ENCODE data around the gene MYL9. TPM values are rescaled to one million over a fixed set of nuclear protein-coding genes. Genes with fewer than 3 reads are reported as not detected.

Gene MYL9
- total RNA-seq, 4 donors from 2014 or later, result 2,169 to 3,466 (median 2,516) TPM

GRCh38 chr20:36574366-36575135 lies 33.2 kb downstream of the MYL9 start:
- DNase-seq (ENCODE audit: extremely low spot score), result no peak
- TF ChIP-seq POLR2AphosphoS5 (IDR thresholded peaks at IDR 0.05), result peak in 1 of 2 donors; percentile 28
- TF ChIP-seq POLR2A (IDR thresholded peaks at IDR 0.05; ENCODE audit: low read depth), result no peak
- TF ChIP-seq, protein P1, sequence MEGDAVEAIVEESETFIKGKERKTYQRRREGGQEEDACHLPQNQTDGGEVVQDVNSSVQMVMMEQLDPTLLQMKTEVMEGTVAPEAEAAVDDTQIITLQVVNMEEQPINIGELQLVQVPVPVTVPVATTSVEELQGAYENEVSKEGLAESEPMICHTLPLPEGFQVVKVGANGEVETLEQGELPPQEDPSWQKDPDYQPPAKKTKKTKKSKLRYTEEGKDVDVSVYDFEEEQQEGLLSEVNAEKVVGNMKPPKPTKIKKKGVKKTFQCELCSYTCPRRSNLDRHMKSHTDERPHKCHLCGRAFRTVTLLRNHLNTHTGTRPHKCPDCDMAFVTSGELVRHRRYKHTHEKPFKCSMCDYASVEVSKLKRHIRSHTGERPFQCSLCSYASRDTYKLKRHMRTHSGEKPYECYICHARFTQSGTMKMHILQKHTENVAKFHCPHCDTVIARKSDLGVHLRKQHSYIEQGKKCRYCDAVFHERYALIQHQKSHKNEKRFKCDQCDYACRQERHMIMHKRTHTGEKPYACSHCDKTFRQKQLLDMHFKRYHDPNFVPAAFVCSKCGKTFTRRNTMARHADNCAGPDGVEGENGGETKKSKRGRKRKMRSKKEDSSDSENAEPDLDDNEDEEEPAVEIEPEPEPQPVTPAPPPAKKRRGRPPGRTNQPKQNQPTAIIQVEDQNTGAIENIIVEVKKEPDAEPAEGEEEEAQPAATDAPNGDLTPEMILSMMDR (IDR thresholded peaks at IDR 0.05), result peak in 1 of 3 experiments; percentile 3
- Histone ChIP-seq H3K4me1 (peaks cover 15 to 49% (median 40%) of the 10 kb centered on the region in 4 donors), H3K9me3 (no peaks in the 10 kb centered on the region), H3K27me3 (no peaks in the 10 kb centered on the region), H3K36me3 (peaks cover 2 to 11% (median 10%) of the 10 kb centered on the region in 4 donors), H3K27ac (replicated peaks in 1 of 4) (peak overlapping the region; percentile 90 to 95 (median 95)), H3K4me3 (peak overlapping the region; percentile 91 to 94 (median 92))
- 2% methylated on average over 19 of the region's 69 CpGs for WGBS
- intact Hi-C loops (cut with DNase I), result loop anchor here (2.0 kb wide), 1 partner anchor 30 kb away; the partner anchor contains the start of gene RAB5IF

GRCh38 chr20:36576081-36576445 lies 34.7 kb downstream of the MYL9 start:
- TF ChIP-seq, protein P1 (IDR thresholded peaks at IDR 0.05), result no peak
- TF ChIP-seq POLR2AphosphoS5 (IDR thresholded peaks at IDR 0.05) (no peak), POLR2A (IDR thresholded peaks at IDR 0.05; ENCODE audit: low read depth) (no peak), EP300 (IDR thresholded peaks at IDR 0.05) (no peak)
- Histone ChIP-seq H3K9me3 (no peaks in the 10 kb centered on the region), H3K27me3 (no peaks in the 10 kb centered on the region), H3K4me1 (peaks cover 15 to 49% (median 43%) of the 10 kb centered on the region in 4 donors), H3K36me3 (peaks cover 12 to 27% (median 25%) of the 10 kb centered on the region in 4 donors), H3K27ac (replicated peaks in 1 of 4) (peak overlapping the region; percentile 90 to 95 (median 95)), H3K4me3 (no peak overlapping the region)
- 37% methylated on average over 1 of the region's 1 CpG for WGBS
- DNase-seq (ENCODE audit: extremely low spot score), result no peak
- intact Hi-C loops (cut with DNase I), result no loop called here

DNA sequence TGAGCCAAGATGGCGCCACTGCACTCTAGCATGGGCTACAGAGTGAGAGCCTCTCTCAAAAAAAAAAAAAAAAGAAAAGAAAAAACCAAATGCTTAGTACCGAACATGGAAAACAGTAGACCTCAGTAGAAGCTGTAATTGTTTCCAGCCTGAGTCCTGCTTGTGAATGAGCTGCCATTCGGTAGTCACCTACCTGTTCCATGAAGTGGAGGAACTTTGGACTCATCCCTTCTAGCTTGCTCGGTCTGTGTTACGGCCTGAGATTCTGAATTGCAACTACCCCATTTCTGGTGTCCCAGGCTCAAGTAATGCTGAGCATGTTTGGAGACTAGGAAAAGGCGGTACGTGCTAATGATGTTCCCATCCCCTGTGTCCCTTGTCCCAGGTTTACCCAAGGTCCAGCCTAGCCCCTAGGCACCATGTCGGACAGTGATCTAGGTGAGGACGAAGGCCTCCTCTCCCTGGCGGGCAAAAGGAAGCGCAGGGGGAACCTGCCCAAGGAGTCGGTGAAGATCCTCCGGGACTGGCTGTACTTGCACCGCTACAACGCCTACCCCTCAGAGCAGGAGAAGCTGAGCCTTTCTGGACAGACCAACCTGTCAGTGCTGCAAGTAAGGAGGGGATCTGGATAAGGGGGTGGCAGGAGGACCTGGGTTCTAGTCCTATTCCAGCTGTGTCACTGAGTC lies 37.2 kb downstream of the MYL9 start:
- no peak overlapping the region for H3K4me3 ChIP-seq
- no peaks in the 10 kb centered on the region for H3K27me3 ChIP-seq
- TF ChIP-seq EP300 (IDR thresholded peaks at IDR 0.05) (no peak), POLR2A (IDR thresholded peaks at IDR 0.05; ENCODE audit: low read depth) (no peak), POLR2AphosphoS5 (IDR thresholded peaks at IDR 0.05) (no peak)
- TF ChIP-seq, protein P1 (IDR thresholded peaks at IDR 0.05), result no peak
- H3K36me3 ChIP-seq, result peaks cover 12 to 49% (median 43%) of the 10 kb centered on the region in 4 donors
- no peak for DNase-seq (ENCODE audit: extremely low spot score)
- H3K27ac ChIP-seq (replicated peaks in 1 of 4), result no peak overlapping the region
- H3K4me1 ChIP-seq, result peaks cover 15 to 33% (median 28%) of the 10 kb centered on the region in 4 donors
- H3K9me3 ChIP-seq, result no peaks in the 10 kb centered on the region
- 97% methylated on average over 14 of the region's 15 CpGs for WGBS
- intact Hi-C loops (cut with DNase I), result no loop called here

DNA sequence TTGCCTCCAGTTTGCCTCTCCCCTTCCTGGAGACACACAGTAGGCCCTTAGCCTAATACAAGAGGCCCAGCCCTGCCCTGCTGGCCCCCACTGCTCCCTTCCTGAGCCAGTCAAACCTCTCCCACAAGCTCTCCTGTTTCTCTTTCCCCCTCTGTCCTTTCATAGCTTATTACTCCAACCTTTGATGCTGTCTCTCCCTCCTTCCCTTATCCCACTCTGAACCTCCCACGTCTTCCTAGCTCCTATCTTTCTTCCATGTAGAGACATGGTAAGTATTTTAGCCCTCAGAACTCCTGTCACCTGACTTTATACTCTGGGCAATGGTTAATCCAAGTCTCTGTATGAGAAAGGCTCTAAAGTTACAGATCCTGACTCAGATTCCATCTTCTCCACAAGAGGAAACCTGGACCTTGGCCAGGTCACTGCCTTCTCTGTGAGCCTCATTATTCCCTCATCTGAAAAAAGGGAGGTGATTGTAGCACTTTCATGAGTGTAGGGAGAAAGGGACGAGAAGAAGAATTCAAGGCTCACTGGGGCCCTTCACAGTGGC lies 38.8 kb downstream of the MYL9 start:
- Histone ChIP-seq H3K27me3 (no peaks in the 10 kb centered on the region), H3K4me3 (no peak overlapping the region), H3K36me3 (peaks cover 12 to 62% (median 45%) of the 10 kb centered on the region in 4 donors), H3K9me3 (no peaks in the 10 kb centered on the region), H3K4me1 (peaks cover 11 to 21% (median 15%) of the 10 kb centered on the region in 4 donors), H3K27ac (replicated peaks in 1 of 4) (no peak overlapping the region)
- DNase-seq (ENCODE audit: extremely low spot score), result no peak
- intact Hi-C loops (cut with DNase I), result no loop called here
- TF ChIP-seq POLR2AphosphoS5 (IDR thresholded peaks at IDR 0.05) (no peak), EP300 (IDR thresholded peaks at IDR 0.05) (no peak), POLR2A (IDR thresholded peaks at IDR 0.05; ENCODE audit: low read depth) (no peak)
- TF ChIP-seq, protein P1 (IDR thresholded peaks at IDR 0.05), result no peak
- 55% methylated on average over 2 of the region's 2 CpGs for WGBS
